Measurements from ENCODE around the gene ERCC6L.
"Not testable (repeated sequence)": the region's sequence is repeated elsewhere in the genome, so short reads cannot be mapped to it uniquely, and the experiment has no call there.

The ERCC6L gene

GRCh38 chrX:72243472-72243871 is 4.6 kb upstream of the ERCC6L start:
- no peaks in the 10 kb centered on the region for H3K9me3 ChIP-seq (ENCODE audit: control insufficient read depth, low read length)
- no peak overlapping the region for H3K4me3 ChIP-seq (ENCODE audit: low read length)
- H3K27me3 ChIP-seq (ENCODE audit: control insufficient read depth, insufficient read depth, low read length) = no peaks in the 10 kb centered on the region
- H3K9ac ChIP-seq (ENCODE audit: low read length) = no peak overlapping the region
- peaks cover 12% of the 10 kb centered on the region for H3K4me1 ChIP-seq (ENCODE audit: control insufficient read depth, insufficient read depth, low read length)
- no peaks in the 10 kb centered on the region for H3K36me3 ChIP-seq (ENCODE audit: control insufficient read depth, insufficient read depth, low read length)

GRCh38 chrX:72240976-72241375 is 2.1 kb upstream of the ERCC6L start:
- H3K9me3 ChIP-seq (ENCODE audit: control insufficient read depth, low read length) = no peaks in the 10 kb centered on the region

GRCh38 chrX:72238183-72238582 is 644 bp downstream of the ERCC6L start:
- Histone ChIP-seq H3K36me3 (ENCODE audit: control insufficient read depth, insufficient read depth, low read length) (no peaks in the 10 kb centered on the region), H3K9ac (ENCODE audit: low read length) (peak overlapping the region; percentile 47), H3K27me3 (ENCODE audit: control insufficient read depth, insufficient read depth, low read length) (no peaks in the 10 kb centered on the region), H3K4me3 (ENCODE audit: low read length) (no peak overlapping the region), H3K4me1 (ENCODE audit: control insufficient read depth, insufficient read depth, low read length) (no peaks in the 10 kb centered on the region), H3K9me3 (ENCODE audit: control insufficient read depth, low read length) (no peaks in the 10 kb centered on the region)

More at GRCh38 chrX:72240976-72241375, 2.1 kb upstream of the ERCC6L start:
- Histone ChIP-seq H3K27me3 (ENCODE audit: control insufficient read depth, insufficient read depth, low read length) (no peaks in the 10 kb centered on the region), H3K9ac (ENCODE audit: low read length) (no peak overlapping the region), H3K4me3 (ENCODE audit: low read length) (no peak overlapping the region), H3K36me3 (ENCODE audit: control insufficient read depth, insufficient read depth, low read length) (no peaks in the 10 kb centered on the region), H3K4me1 (ENCODE audit: control insufficient read depth, insufficient read depth, low read length) (no peaks in the 10 kb centered on the region)

- H3K4me3 ChIP-seq (ENCODE audit: low read length) = no peak overlapping the region
- no peak overlapping the region for H3K9ac ChIP-seq (ENCODE audit: low read length)
- H3K4me1 ChIP-seq (ENCODE audit: control insufficient read depth, insufficient read depth, low read length) = no peaks in the 10 kb centered on the region
- no peaks in the 10 kb centered on the region for H3K9me3 ChIP-seq (ENCODE audit: control insufficient read depth, low read length)
- H3K27me3 ChIP-seq (ENCODE audit: control insufficient read depth, insufficient read depth, low read length) = no peaks in the 10 kb centered on the region
- no peaks in the 10 kb centered on the region for H3K36me3 ChIP-seq (ENCODE audit: control insufficient read depth, insufficient read depth, low read length)
These were observed 2.0 kb downstream of the ERCC6L start for GRCh38 chrX:72236841-72237240.

- Histone ChIP-seq H3K4me3 (ENCODE audit: low read length) (no peak overlapping the region), H3K36me3 (ENCODE audit: control insufficient read depth, insufficient read depth, low read length) (no peaks in the 10 kb centered on the region), H3K9me3 (ENCODE audit: control insufficient read depth, low read length) (no peaks in the 10 kb centered on the region), H3K9ac (ENCODE audit: low read length) (no peak overlapping the region), H3K27me3 (ENCODE audit: control insufficient read depth, insufficient read depth, low read length) (no peaks in the 10 kb centered on the region), H3K4me1 (ENCODE audit: control insufficient read depth, insufficient read depth, low read length) (peaks cover 3% of the 10 kb centered on the region)
These were observed 8.5 kb downstream of the ERCC6L start for GRCh38 chrX:72230290-72230689.

- not testable (repeated sequence) for H3K9me3 ChIP-seq (ENCODE audit: control insufficient read depth, low read length); H3K36me3 ChIP-seq (ENCODE audit: control insufficient read depth, insufficient read depth, low read length); H3K4me3 ChIP-seq (ENCODE audit: low read length); H3K4me1 ChIP-seq (ENCODE audit: control insufficient read depth, insufficient read depth, low read length); H3K27me3 ChIP-seq (ENCODE audit: control insufficient read depth, insufficient read depth, low read length); H3K9ac ChIP-seq (ENCODE audit: low read length)
These were observed 18.5 kb downstream of the ERCC6L start for GRCh38 chrX:72220375-72220774.

GRCh38 chrX:72216973-72217372 is 21.9 kb downstream of the ERCC6L start:
- Histone ChIP-seq H3K4me3 (ENCODE audit: low read length) (no peak overlapping the region), H3K9me3 (ENCODE audit: control insufficient read depth, low read length) (no peaks in the 10 kb centered on the region), H3K27me3 (ENCODE audit: control insufficient read depth, insufficient read depth, low read length) (no peaks in the 10 kb centered on the region), H3K4me1 (ENCODE audit: control insufficient read depth, insufficient read depth, low read length) (no peaks in the 10 kb centered on the region), H3K9ac (ENCODE audit: low read length) (no peak overlapping the region), H3K36me3 (ENCODE audit: control insufficient read depth, insufficient read depth, low read length) (no peaks in the 10 kb centered on the region)

GRCh38 chrX:72208126-72208800 is 30.6 kb downstream of the ERCC6L start:
- Histone ChIP-seq H3K9me3 (ENCODE audit: control insufficient read depth, low read length) (no peaks in the 10 kb centered on the region), H3K4me3 (ENCODE audit: low read length) (no peak overlapping the region), H3K9ac (ENCODE audit: low read length) (no peak overlapping the region), H3K36me3 (ENCODE audit: control insufficient read depth, insufficient read depth, low read length) (no peaks in the 10 kb centered on the region), H3K4me1 (ENCODE audit: control insufficient read depth, insufficient read depth, low read length) (no peaks in the 10 kb centered on the region), H3K27me3 (ENCODE audit: control insufficient read depth, insufficient read depth, low read length) (no peaks in the 10 kb centered on the region)

GRCh38 chrX:72207366-72207765 is 31.5 kb downstream of the ERCC6L start:
- Histone ChIP-seq H3K36me3 (ENCODE audit: control insufficient read depth, insufficient read depth, low read length) (no peaks in the 10 kb centered on the region), H3K27me3 (ENCODE audit: control insufficient read depth, insufficient read depth, low read length) (no peaks in the 10 kb centered on the region), H3K9ac (ENCODE audit: low read length) (no peak overlapping the region), H3K4me1 (ENCODE audit: control insufficient read depth, insufficient read depth, low read length) (no peaks in the 10 kb centered on the region), H3K9me3 (ENCODE audit: control insufficient read depth, low read length) (no peaks in the 10 kb centered on the region), H3K4me3 (ENCODE audit: low read length) (no peak overlapping the region)

GRCh38 chrX:72205706-72206105 is 33.1 kb downstream of the ERCC6L start:
- Histone ChIP-seq H3K4me3 (ENCODE audit: low read length) (no peak overlapping the region), H3K9me3 (ENCODE audit: control insufficient read depth, low read length) (no peaks in the 10 kb centered on the region), H3K36me3 (ENCODE audit: control insufficient read depth, insufficient read depth, low read length) (no peaks in the 10 kb centered on the region), H3K9ac (ENCODE audit: low read length) (no peak overlapping the region), H3K27me3 (ENCODE audit: control insufficient read depth, insufficient read depth, low read length) (no peaks in the 10 kb centered on the region), H3K4me1 (ENCODE audit: control insufficient read depth, insufficient read depth, low read length) (no peaks in the 10 kb centered on the region)

GRCh38 chrX:72203421-72203820 is 35.4 kb downstream of the ERCC6L start:
- no peaks in the 10 kb centered on the region for H3K4me1 ChIP-seq (ENCODE audit: control insufficient read depth, insufficient read depth, low read length)
- no peak overlapping the region for H3K4me3 ChIP-seq (ENCODE audit: low read length)
- H3K36me3 ChIP-seq (ENCODE audit: control insufficient read depth, insufficient read depth, low read length) = no peaks in the 10 kb centered on the region
- H3K9me3 ChIP-seq (ENCODE audit: control insufficient read depth, low read length) = no peaks in the 10 kb centered on the region
- no peaks in the 10 kb centered on the region for H3K27me3 ChIP-seq (ENCODE audit: control insufficient read depth, insufficient read depth, low read length)
- no peak overlapping the region for H3K9ac ChIP-seq (ENCODE audit: low read length)

- H3K4me3 ChIP-seq (ENCODE audit: low read length) = no peak overlapping the region
- no peak overlapping the region for H3K9ac ChIP-seq (ENCODE audit: low read length)
- no peaks in the 10 kb centered on the region for H3K4me1 ChIP-seq (ENCODE audit: control insufficient read depth, insufficient read depth, low read length)
- no peaks in the 10 kb centered on the region for H3K36me3 ChIP-seq (ENCODE audit: control insufficient read depth, insufficient read depth, low read length)
- H3K9me3 ChIP-seq (ENCODE audit: control insufficient read depth, low read length) = no peaks in the 10 kb centered on the region
- no peaks in the 10 kb centered on the region for H3K27me3 ChIP-seq (ENCODE audit: control insufficient read depth, insufficient read depth, low read length)
These were observed 35.9 kb downstream of the ERCC6L start for GRCh38 chrX:72202792-72203401.

Measured in mucosa of stomach (tissue), 1 donor.